ENCODE data around the gene F10. TPM values are rescaled to one million over a fixed set of nuclear protein-coding genes. Genes with fewer than 3 reads are reported as not detected.

Gene F10
- 12.8 and 29.5 TPM in 2 replicates for total RNA-seq

GRCh38 chr13:113122550-113123225 lies at the start of gene F10:
Gene F10 (plus strand): TSS chr13:113122799. CDS start chr13:113122856, 57 bp downstream.

GRCh38 chr13:113105032-113105920 lies 17.3 kb upstream of the F10 start, which contains the start of gene F7:
Gene F7 (plus strand): TSS chr13:113105791. CDS start chr13:113105842, 51 bp downstream.

GRCh38 chr13:113157929-113158747 lies 35.5 kb downstream of the F10 start, which contains the start of gene PROZ:
Gene PROZ (plus strand): TSS chr13:113158648. CDS start chr13:113158661, 13 bp downstream.

Other genes with a start within 250 kb of the F10 start
- 0.39 and 0.80 TPM in 2 replicates for gene MCF2L, start 153.6 kb upstream of the F10 start, total RNA-seq
- not detected in 2 replicates for gene F7, start 17.0 kb upstream of the F10 start, total RNA-seq
- not detected in 2 replicates for gene PROZ, start 35.8 kb downstream of the F10 start, total RNA-seq
- 31.9 and 56.8 TPM in 2 replicates for gene PCID2, start 85.9 kb downstream of the F10 start, total RNA-seq
- 48.7 and 91.7 TPM in 2 replicates for gene CUL4A, start 86.8 kb downstream of the F10 start, total RNA-seq
- gene LAMP1, start 174.4 kb downstream of the F10 start, total RNA-seq: 153 and 213 TPM in 2 replicates
- 1.2 and 5.9 TPM in 2 replicates for gene GRTP1, start 241.3 kb downstream of the F10 start, total RNA-seq

Data from epithelial cell of alveolus of lung (primary cell).